ENCODE measurements around the gene TNPO2.
"Not testable (repeated sequence)": the region's sequence is repeated elsewhere in the genome, so short reads cannot be mapped to it uniquely, and the experiment has no call there.

The TNPO2 gene

DNA sequence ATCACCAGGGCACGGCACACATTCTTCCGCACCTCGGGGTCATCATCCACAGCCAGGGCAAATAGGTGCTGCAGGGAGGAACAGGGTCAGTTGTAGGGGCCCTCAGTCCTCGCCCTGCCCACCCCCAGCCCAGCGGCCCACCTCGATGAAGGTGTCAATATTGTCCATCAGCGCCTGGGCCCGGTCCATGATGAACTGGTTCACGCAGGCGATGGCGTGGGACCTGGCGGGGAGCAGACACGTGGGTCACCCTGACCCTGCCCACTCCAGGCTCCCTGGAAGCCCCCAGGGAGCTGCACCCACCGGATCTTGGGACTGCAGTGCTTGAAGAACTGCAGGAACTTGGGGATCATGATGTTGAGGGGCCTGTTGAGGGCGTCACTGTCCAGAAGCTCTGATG lies 8.6 kb downstream of the TNPO2 start:
- Histone ChIP-seq H3K79me2 (ENCODE audit: low read length) (peaks cover 67% of the 10 kb centered on the region), H3K4me3 (ENCODE audit: low read length) (no peak overlapping the region), H3K27ac (ENCODE audit: low read length) (no peak overlapping the region), H3K9ac (ENCODE audit: low read length) (no peak overlapping the region), H4K20me1 (ENCODE audit: insufficient read depth, low read length) (0 out of 2 replicates have a peak, but pooled peaks cover 3% of the 10 kb centered on the region), H2AFZ (ENCODE audit: low read depth, low read length) (no peak overlapping the region), H3K4me1 (ENCODE audit: low read length) (no peaks in the 10 kb centered on the region), H3K27me3 (ENCODE audit: low read depth, low read length) (no peaks in the 10 kb centered on the region), H3K9me3 (ENCODE audit: insufficient read depth, low read length) (no peaks in the 10 kb centered on the region), H3K4me2 (ENCODE audit: low read length) (no peak overlapping the region), H3K36me3 (replicated peaks; ENCODE audit: low read depth, low read length) (peaks cover 58% of the 10 kb centered on the region)
- TF ChIP-seq, protein P1, sequence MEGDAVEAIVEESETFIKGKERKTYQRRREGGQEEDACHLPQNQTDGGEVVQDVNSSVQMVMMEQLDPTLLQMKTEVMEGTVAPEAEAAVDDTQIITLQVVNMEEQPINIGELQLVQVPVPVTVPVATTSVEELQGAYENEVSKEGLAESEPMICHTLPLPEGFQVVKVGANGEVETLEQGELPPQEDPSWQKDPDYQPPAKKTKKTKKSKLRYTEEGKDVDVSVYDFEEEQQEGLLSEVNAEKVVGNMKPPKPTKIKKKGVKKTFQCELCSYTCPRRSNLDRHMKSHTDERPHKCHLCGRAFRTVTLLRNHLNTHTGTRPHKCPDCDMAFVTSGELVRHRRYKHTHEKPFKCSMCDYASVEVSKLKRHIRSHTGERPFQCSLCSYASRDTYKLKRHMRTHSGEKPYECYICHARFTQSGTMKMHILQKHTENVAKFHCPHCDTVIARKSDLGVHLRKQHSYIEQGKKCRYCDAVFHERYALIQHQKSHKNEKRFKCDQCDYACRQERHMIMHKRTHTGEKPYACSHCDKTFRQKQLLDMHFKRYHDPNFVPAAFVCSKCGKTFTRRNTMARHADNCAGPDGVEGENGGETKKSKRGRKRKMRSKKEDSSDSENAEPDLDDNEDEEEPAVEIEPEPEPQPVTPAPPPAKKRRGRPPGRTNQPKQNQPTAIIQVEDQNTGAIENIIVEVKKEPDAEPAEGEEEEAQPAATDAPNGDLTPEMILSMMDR (IDR thresholded peaks at IDR 0.05; ENCODE audit: low read depth, low read length): no peak
- TF ChIP-seq EZH2phosphoT487 (IDR thresholded peaks at IDR 0.05; ENCODE audit: low read depth): no peak

DNA sequence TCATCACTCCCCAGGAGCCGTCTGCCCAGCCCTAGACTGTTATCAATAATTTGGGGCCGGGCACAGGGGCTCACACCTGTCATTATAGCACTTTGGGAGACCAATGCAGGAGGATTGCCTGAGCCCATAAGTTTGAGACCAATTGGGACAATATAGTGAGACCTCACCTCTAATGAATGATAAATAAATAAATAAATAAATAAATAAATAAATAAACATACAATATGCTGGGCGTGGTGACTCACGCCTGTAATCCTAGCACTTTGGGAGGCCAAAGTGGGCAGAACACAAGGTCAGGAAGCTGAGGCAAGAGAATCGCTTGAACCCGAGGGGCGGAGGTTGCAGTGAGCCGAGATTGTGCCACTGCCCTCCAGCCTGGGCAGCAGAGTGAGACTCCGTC lies 10.4 kb downstream of the TNPO2 start:
- H4K20me1 ChIP-seq (ENCODE audit: insufficient read depth, low read length); H3K4me3 ChIP-seq (ENCODE audit: low read length); H3K4me1 ChIP-seq (ENCODE audit: low read length); H3K27me3 ChIP-seq (ENCODE audit: low read depth, low read length); H3K9me3 ChIP-seq (ENCODE audit: insufficient read depth, low read length); H2AFZ ChIP-seq (ENCODE audit: low read depth, low read length); H3K4me2 ChIP-seq (ENCODE audit: low read length); H3K9ac ChIP-seq (ENCODE audit: low read length); H3K27ac ChIP-seq (ENCODE audit: low read length): not testable (repeated sequence)
- Histone ChIP-seq H3K36me3 (replicated peaks; ENCODE audit: low read depth, low read length) (peaks cover 58% of the 10 kb centered on the region), H3K79me2 (ENCODE audit: low read length) (peaks cover 50% of the 10 kb centered on the region)

DNA sequence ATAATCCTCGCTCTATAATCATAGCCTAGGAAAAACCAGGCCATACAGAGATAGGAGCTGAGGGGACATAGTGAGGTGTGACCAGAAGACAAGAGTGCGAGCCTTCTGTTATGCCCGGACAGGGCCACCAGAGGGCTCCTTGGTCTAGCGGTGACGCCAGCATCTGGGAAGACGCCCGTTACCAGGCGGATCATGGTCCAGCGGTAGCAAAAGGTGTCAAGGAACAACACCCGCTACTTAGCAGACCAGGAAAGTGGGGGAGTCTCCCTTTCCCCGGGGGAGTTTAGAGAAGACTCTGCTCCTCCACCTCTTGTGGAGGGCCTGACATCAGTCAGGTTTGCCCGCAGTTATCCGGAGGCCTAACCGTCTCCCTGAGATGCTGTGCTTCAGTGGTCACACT lies 11.7 kb downstream of the TNPO2 start:
- H3K9ac ChIP-seq (ENCODE audit: low read length); H3K27ac ChIP-seq (ENCODE audit: low read length); H4K20me1 ChIP-seq (ENCODE audit: insufficient read depth, low read length); H3K4me2 ChIP-seq (ENCODE audit: low read length); H3K4me3 ChIP-seq (ENCODE audit: low read length); H3K9me3 ChIP-seq (ENCODE audit: insufficient read depth, low read length); H3K4me1 ChIP-seq (ENCODE audit: low read length); H3K27me3 ChIP-seq (ENCODE audit: low read depth, low read length); H2AFZ ChIP-seq (ENCODE audit: low read depth, low read length): not testable (repeated sequence)
- Histone ChIP-seq H3K36me3 (replicated peaks; ENCODE audit: low read depth, low read length) (peaks cover 53% of the 10 kb centered on the region), H3K79me2 (ENCODE audit: low read length) (peaks cover 38% of the 10 kb centered on the region)

DNA sequence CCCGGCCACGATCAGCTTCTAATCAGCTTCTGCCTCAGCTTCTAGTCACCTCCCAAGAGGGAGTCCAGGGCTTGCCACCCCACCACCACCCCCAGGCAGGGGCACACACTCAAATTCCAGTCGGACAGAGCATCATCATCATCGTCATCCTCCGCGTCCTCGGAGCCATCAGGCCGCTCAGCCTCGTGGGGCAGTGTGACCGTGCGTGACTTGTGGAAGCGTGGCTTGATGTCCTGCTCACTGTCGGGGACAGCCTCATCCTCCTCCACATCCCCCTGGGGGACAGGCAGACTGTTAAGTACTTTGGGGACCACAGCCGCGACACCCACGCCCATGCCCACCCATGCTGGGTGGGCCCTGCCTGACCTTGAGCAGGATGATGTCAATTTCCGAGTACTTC lies 12.5 kb downstream of the TNPO2 start:
- Histone ChIP-seq H3K9me3 (ENCODE audit: insufficient read depth, low read length) (no peaks in the 10 kb centered on the region), H3K27me3 (ENCODE audit: low read depth, low read length) (no peaks in the 10 kb centered on the region), H3K4me3 (ENCODE audit: low read length) (no peak overlapping the region), H3K36me3 (replicated peaks; ENCODE audit: low read depth, low read length) (peaks cover 55% of the 10 kb centered on the region), H3K9ac (ENCODE audit: low read length) (no peak overlapping the region), H2AFZ (ENCODE audit: low read depth, low read length) (no peak overlapping the region), H3K79me2 (ENCODE audit: low read length) (peaks cover 31% of the 10 kb centered on the region), H3K27ac (ENCODE audit: low read length) (no peak overlapping the region), H4K20me1 (ENCODE audit: insufficient read depth, low read length) (0 out of 2 replicates have a peak, but pooled peaks cover 3% of the 10 kb centered on the region), H3K4me2 (ENCODE audit: low read length) (no peak overlapping the region), H3K4me1 (ENCODE audit: low read length) (no peaks in the 10 kb centered on the region)
- TF ChIP-seq, protein P1 (IDR thresholded peaks at IDR 0.05; ENCODE audit: low read depth, low read length): no peak
- TF ChIP-seq EZH2phosphoT487 (IDR thresholded peaks at IDR 0.05; ENCODE audit: low read depth): no peak

DNA sequence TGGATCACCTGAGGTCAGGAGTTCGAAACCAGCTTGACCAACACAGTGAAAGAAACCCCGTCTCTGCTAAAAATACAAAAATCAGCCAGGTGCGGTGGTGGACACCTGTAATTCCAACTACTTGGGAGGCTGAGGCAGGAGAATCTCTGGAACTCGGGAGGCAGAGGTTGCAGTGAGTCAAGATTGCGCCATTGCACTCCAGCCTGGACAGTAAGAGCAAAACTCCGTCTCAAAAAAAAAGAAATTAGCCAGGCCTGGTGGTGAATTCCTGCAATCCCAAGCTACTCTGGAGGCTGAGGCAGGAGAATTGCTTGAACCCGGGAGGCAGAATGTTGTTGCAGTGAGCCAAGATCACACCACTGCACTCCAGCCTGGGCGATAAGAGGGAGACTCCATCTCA lies 15.1 kb downstream of the TNPO2 start:
- no peaks in the 10 kb centered on the region for H3K27me3 ChIP-seq (ENCODE audit: low read depth, low read length)
- H2AFZ ChIP-seq (ENCODE audit: low read depth, low read length): no peak overlapping the region
- no peak overlapping the region for H3K27ac ChIP-seq (ENCODE audit: low read length)
- TF ChIP-seq, protein P1 (IDR thresholded peaks at IDR 0.05; ENCODE audit: low read depth, low read length): no peak
- TF ChIP-seq EZH2phosphoT487 (IDR thresholded peaks at IDR 0.05; ENCODE audit: low read depth): no peak
- H3K9ac ChIP-seq (ENCODE audit: low read length): no peak overlapping the region
- H3K36me3 ChIP-seq (replicated peaks; ENCODE audit: low read depth, low read length): peaks cover 54% of the 10 kb centered on the region
- H3K4me3 ChIP-seq (ENCODE audit: low read length): no peak overlapping the region
- no peaks in the 10 kb centered on the region for H3K9me3 ChIP-seq (ENCODE audit: insufficient read depth, low read length)
- no peaks in the 10 kb centered on the region for H3K4me1 ChIP-seq (ENCODE audit: low read length)
- H4K20me1 ChIP-seq (ENCODE audit: insufficient read depth, low read length): no peaks in the 10 kb centered on the region
- H3K4me2 ChIP-seq (ENCODE audit: low read length): no peak overlapping the region
- peaks cover 17% of the 10 kb centered on the region; the same call in 1 of the 2 replicates for H3K79me2 ChIP-seq (ENCODE audit: low read length)

Data from OCI-LY3 (cell line).